Glomerular visceral epithelial cell (primary cell): ENCODE measurements around the gene MPPED2.

Experiments used
- DNase-seq: peaks from one replicate; pipeline ENCODE4 v3.0.0-alpha.2; 2016; ENCODE audit errors: extremely low spot score

Gene MPPED2

DNA sequence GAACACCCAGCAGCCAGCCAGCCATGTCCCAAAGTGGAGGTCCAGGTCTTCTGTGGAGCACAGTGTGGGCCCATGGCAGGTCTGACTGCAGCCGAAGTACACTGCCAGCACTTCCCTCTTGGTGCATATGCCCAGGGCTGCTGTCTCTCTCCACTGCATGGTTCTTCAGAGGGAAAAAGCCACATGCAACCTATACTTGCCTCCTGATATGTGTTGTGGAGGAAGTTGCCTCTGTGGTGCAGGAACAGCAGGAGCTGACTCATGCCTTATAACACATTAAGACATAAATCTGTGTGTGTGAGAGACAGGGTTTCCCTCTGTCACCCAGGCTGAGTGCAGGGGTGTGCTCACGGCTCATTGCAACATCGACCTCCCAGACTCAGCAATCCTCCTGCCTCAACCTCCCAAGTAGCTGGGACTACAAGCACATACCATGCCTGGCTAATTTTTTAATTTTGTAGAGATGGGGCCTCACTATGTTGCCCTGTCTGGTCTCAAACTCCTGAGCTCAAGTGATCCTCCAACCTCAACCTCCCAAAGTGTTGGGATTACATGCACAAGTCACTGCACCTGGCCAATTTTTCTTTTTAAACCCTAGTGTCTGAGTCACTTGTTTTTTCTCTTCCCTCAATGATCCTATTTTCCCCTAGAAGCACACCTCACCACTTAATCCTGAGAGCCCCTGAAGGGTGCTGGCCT, 98.8 kb downstream of the MPPED2 start:
- no peak for DNase-seq

DNA sequence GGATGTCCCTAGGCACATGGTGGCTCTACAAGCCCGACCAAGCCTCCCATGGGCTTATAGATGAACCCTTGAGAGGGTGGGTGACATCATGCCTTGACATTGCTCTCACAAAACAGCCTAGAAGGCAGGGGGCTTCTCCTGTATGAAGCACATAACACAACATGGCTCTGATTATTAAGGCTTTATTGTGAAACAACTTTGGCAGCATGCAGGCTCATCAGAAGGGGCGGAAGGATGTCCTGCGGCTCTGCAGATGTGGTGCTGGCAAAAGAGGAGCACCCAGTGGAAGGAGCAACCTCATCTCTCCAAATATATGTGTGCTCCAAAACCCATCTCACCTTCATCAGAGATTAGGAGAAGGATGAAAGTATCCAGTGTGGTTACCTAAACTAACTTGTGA, 100.4 kb downstream of the MPPED2 start:
- no peak for DNase-seq

DNA sequence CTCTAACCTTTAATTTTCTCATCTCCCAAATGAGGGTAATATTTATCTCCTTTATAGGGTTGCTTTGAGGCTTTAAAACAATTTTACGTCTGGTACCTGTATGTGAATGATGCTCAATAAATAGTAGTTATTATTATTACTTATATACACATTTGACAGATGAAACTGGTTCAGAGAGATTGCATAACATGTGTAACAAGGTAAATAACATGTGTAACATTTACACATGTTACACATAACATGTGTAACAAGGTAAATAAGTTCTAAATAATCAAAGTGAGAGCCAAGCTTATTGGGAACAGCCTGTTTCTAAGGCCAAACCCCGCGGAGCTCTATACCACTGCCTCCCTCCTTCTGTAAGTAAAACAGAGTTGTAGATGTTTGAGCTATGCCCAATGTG, 100.9 kb downstream of the MPPED2 start:
- no peak for DNase-seq

DNA sequence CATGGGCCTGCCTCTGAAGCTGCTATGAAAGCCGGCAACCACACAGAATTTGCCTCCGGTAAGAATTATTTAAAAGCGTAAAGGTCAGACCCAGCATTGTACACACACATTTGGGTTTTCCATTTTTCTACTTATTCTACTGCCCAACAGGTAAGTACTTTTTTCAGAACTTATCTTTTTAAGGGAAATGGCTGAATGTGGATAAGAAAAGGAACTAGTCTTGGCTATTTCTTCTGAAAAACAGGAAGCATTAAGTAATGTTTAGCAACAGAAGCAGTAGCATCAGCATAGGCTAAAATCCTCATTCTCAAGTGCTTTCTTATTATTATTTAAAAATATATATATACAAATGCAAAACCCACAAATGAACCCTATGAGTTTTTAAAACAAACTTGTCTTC, 103.1 kb downstream of the MPPED2 start:
- DNase-seq, result no peak

DNA sequence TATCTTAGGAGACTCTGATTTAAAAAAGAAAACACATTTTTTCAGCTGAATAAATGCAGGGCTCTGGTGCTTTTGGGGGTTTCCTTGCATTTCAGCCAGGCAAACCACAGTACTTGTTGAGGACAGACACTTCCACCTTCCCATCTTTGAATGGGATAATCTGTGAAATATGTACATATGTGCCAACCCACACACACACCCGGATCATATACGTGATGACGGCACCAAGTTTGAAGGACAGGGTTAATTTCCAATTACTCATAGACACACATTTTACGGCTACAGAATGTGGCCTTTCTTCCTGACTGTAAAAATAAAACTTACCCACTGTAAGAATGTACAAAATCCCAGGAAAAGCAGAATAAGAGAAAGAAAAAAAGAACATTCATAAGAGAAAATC, 104.4 kb downstream of the MPPED2 start:
- no peak for DNase-seq

DNA sequence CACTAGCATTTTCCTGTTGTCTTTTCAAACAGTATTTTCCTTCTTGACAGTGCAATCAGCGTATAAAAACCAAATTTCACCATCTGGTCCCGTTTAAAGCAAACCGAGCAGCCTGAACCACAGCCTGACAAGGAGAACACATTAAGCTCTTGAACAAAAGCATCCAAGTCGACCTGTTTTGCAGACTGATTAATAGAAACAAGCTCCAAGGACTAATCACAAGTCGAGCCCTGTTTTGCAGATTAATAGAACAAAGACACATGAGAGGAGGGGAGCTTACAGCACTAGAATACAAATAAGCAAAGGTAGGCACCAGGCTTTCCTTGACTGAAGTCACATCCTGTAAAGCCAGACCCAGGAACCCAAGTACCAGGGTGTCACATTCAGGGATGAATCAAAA, 104.8 kb downstream of the MPPED2 start:
- DNase-seq, result no peak

DNA sequence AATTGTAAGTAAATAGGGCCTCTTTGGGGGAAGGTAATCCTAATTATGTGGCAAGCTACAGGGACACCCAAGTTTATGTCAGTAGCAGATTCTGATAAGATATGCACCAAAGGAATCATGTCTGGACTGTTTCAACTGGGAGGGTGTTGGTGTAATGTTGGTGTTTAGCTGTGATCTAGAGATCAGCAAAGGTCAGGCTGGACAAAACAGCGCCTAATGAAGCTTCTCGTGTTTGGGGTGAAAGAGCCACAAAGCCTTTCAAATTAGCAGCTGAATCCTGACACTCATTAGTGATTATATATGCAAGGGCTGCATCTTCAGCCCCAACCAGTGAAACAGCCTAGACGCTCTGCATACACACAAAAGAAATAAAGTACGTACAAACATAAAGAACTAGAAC, 106.3 kb downstream of the MPPED2 start:
- no peak for DNase-seq

DNA sequence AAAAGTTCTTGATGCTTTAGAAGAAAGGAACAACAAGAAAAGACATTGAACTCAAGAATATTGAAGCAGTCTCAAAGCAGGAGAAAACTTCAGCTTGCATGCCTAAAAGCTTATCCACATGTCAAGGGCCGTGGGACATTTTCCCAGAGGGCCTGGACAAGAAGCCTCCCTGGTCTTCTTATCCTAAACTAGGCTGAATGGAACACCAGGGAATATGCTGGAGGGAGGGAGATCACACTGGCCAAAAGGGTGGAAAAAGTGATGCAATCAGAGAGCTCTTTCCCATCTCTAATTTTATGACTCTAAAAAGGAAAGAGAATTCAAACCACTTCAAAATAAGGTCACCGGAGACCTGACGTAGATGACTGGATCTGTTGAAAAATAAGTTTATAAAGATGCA, 107.2 kb downstream of the MPPED2 start:
- DNase-seq, result no peak

DNA sequence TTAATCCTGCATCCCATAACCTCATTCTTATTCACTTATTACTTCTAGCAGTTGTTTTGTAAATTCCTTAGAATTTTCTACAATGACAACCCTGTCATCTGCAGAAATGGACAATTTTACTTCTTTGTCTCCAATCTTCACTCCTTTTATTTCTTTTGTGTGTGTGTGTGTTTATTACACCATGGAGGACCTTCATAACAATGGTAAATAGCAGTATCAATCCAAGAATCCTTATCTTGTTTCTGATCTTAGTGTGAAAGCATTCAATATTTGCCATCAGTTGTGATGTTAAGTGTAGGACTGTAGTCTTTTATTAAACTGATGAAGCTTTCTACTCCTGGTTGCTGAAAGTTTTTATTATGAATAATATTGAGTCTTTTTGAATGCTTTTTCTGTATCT, 109.1 kb downstream of the MPPED2 start:
- DNase-seq, result no peak

DNA sequence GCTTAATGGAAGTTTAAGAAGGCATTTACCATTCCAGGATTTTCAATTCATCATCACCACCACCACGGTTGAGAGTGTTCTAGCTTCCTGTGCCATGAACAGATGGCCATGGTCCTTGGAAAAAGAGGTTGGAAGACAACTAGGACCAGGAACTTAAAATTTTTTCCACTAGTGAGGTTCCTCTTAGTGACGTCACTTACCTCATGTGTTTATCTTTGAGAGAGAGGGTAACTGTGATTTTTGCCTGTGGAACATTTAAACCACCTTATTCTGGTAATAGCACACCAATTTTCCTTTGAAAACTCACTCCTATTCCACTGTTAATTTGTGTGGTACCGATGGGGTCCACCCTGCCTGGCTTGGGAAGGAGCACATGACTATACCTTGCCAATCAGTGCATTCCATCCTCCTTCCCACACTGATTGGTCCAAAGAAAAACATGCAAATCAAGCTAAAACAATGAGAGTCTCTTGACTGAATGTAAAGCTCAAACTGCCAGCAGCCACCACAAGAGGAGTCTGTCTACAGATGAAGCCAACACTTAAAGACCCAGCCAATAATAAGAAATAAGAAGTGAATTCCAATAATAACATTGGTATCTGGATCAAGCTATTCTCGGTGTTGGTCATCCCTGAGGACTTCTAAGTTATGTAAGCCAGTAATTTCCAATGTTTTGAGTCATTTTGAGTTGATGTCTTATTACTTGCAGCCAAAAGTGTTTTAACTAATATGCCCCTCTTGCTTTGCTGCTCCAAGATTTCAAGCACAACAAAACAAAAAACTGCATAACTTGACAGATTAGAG, 111.8 kb downstream of the MPPED2 start:
- DNase-seq, result no peak

DNA sequence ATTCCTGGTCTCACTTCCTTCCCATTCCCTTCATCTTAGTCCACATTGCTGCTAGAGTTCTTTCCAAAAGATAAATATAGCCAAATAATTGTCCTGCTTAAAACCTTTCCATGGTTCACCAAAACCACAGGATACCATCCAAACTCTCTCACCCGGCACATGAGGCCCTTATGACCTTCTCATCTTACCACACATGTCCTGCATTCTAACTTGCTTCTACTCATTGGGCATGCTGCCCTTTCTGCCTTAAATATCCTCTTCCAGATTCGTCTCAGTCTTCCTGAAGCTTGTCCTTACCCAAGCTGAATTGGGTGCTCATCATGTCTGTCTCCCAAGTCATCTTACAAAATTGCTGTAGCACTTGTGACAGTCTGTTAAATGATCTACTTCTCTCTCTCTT, 114.9 kb downstream of the MPPED2 start:
- no peak for DNase-seq

DNA sequence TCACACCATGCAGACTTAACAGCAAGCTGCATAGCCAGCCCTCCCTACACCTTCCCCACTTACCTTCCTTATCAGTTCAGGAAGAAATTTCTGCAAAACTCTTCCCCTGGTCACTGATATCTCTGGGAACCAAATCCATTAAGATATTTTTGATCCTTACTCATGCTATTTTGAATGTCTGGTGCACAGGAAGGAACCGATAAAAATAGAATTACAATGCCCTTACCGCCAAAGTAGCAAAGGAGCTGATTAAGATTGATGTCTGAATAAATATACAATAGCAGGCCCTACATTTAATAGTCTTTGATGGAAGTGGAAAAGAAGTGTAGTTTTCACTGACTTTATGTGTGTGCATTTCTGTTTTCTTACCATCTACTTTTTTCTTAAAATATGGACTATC, 117.3 kb downstream of the MPPED2 start:
- DNase-seq, result no peak

DNA sequence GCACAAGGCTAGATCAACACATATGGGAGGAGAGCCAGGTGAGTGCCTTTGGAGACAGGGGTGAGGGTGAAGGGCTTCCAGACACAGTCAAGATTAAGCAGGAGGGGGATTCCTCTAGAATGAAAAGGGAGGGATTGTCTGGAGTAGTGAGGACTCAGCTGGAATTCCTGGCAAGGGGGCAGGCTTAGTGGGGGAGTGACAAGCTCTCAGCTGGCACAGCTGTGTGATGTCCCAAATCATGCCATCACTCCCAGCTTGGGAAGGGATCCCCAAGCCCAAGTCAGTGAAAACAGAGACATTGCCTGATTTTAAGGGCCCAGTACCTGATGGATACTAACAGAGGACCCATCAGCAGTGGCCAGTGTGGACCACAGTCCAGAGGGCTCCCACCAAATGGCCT, 119.0 kb downstream of the MPPED2 start:
- no peak for DNase-seq

DNA sequence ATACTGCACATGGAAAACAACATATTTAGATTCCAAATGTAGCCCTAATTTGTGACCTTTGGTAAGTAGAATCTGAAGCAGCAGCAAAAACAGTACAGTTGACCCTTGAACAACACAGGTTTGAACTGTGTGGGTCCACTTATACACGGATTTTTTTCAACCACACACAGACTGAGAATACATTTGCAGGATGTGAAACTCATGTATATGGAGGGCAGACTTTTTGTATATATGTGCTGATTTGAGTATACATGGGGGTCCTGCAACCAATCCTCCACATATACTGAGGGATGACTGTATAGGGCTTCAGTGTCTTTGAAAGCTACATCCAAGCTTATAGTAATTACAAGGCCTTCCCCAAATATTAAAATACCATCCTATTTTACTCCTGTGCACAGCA, 120.5 kb downstream of the MPPED2 start:
- DNase-seq, result no peak

DNA sequence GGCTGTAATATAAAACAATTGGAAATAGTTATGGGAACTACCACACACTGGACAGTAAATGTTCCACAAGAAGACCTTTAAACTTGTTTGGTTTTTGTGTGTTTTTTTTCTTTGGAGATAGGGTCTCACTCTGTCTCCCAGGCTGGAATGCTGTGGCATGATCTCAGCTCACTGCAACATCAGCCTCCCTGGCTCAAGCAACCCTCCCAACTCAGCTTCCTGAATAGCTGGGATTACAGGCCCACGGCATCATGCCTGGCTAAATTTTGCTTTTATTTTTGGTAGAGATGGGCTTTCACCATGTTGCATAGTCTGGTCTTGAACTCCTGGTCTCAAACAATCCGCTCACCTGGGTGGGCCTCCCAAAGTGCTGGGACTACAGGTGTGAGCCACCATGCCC, 121.0 kb downstream of the MPPED2 start:
- no peak for DNase-seq

DNA sequence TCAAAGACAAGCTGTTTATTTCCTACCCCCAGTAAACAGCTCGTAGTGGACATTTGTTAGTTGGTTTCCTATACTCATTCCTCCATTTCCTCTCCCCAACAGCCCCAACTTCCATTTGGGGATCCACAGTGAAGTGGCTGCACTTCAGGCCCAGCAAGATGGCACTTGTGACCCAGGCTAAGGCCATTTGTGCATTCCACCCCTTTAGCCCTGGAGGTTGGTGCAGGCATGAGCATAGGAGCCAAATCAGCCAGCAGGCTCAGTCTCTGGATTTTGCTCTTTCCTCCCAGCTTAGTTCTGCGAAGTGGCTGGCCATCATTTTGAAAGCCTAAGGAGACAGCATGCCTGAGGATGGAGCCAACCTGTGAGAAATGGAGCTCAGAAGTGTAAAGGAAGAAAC, 122.9 kb downstream of the MPPED2 start:
- no peak for DNase-seq

DNA sequence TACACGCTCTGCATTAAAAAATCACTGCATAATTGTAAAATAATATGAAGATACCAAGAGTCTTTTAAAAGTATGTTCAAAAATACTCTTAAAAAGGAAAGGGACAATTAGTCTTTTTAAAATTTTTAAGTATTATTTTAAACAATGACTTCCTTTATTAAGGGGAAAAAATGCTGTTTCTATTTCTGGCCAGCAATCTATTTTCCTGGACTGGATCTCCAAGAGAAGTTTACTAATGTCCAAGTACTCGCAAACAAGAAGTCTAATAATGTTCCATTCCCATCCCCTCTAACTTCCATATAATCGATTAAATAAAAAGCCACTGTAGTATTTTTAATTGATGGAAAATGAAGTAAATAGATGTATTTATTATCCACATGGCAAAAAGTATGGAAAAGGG, 123.7 kb downstream of the MPPED2 start:
- DNase-seq, result no peak

DNA sequence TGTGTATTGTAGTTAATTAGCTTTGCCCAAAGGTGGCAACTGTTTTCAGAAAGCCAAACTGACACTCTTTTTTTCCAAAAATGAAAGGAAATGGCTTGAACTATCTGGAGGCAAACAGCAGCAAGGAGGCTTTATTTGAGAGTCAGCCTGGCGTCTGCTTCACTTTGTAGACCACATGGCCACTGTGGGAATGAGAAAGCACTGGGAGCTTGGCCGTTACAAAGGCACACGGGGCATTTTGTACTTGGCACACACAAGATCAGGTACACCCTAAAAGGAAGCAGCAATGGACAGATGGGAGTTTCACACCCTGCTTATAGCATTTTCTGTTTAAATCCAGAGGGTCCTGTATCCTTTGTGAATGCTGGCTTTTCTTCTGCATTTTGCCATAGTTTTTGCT, 126.3 kb downstream of the MPPED2 start:
- DNase-seq, result no peak

DNA sequence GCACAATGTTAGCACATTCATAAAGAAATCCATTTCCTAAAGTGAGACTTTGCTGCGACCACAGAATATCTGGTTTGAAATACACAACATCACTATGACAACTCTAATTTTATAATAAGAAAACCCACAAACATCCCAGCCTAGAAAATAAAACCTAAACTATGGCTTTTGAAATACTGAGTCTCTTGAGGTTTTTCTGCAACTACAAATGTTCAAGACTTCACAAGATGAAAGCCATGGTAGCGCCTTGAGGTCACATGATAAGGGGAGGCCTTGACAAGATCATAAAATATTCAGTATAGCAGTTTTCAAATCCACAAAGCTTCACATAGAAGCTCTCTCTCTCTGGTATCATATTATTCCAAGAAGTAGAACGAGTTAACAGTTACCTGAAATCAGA, 126.8 kb downstream of the MPPED2 start:
- no peak for DNase-seq

DNA sequence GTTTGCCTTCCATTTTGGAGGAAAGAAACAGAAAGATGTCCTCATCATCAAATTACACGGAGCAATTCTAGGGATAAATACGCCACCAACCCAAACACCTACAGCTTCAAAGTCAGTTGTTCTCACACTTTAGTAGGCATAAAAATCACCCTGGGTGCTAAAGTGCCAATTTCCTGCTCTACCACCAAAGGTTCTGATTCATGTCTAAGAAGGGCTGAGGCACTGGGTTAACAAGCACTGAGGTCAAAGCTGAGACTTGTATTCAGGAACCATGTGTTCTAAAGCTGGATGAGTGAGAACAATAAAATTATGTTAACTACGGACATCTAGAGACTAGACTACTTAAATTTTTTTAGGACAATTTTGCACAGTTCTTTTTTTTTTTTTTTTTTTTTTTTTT, 127.6 kb downstream of the MPPED2 start:
- DNase-seq, result no peak

DNA sequence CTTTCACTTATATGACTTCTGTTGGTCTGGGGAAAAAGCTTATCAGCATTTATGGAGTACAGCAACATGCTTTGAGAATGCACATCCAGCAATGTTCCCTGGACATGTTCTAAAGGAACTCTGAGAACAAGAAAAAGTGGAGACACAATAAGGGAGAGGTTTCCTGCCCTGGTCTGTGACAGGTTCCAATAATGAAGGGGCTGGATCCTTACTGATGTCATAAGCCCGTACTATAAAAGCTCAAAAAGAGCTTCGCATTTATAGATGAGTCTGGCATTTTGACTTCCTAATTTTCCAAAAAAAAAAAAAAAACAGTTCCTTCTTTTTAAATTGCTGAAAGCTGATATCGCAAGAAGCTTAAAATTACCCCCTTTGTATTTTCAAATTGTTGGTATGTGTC, 129.1 kb downstream of the MPPED2 start:
- DNase-seq, result no peak

DNA sequence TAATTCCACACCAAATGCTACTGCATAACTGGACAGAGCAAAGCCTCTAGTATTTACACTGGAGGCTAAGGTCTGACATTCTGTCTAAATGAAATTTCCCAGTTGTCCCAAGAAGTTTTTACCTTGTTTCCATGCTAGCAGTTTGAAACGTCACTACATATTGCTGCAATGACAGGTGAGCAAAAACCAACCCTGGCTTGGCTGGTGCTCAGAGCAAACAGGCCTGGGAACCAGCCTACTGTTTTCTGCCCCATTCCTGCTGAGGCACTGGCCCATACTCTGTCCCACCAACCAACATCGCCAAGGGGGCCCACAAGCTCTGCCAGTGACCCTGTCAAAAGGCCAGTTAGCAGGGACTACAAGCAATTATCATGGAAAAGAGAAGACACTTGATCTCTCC, 131.1 kb downstream of the MPPED2 start:
- no peak for DNase-seq

DNA sequence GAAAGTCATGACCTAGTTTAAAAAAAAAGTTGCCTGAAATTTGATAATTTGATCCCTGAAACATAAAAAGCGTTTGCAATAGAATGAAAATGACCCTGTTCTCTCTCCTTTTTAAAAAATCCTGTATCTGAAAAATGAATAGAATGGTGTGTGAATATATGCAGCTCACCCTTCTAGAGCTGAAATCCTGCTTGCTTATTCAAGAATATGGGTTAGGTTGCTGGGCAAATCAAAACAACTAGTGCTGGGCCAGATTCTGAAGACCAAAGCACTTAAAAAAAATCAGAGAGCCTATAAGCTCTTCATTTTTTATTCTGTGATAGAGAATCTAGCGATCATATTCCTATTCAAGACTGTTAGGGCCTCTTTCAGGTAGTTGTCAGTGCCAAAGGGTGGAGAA, 131.6 kb downstream of the MPPED2 start:
- no peak for DNase-seq

DNA sequence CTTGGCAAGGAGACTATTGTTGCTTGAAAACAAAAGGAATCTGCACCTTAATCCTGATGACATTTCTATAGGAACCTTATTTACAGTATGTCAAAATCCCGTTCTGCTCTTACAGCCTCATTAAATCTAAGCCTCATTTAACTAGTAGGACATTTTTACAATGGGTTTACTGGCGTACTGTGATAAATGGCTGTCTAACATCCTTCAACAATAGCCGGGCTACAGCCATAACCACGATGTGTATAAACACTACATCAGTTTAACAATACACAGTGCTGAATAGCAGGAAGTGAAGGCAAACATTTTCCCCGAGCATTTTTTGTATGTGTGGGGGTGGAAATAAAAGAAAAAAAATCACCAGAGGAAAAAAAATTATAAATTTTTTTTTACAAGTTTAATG, 132.0 kb downstream of the MPPED2 start:
- DNase-seq, result no peak
